GM23248 (cell line): Measurements from ENCODE around the gene SCN7A.
"Not testable (repeated sequence)": the region's sequence is repeated elsewhere in the genome, so short reads cannot be mapped to it uniquely, and the experiment has no call there.

ENCODE experiments used
- EZH2 ChIP-seq: fragments of 200-600 bp; sonication (generic); IDR thresholded peaks from 2 replicates; pipeline ENCODE4 v1.6.1; 2018; ENCODE audit warnings: antibody characterized with exemption, mild to moderate bottlenecking; ENCODE audit not compliant: insufficient read depth, poor library complexity, severe bottlenecking
- EZH2phosphoT487 ChIP-seq: fragments of 200-600 bp; sonication (generic); IDR thresholded peaks from 2 replicates; pipeline ENCODE4 v1.6.1; 2018; ENCODE audit warnings: antibody characterized with exemption, moderate library complexity, mild to moderate bottlenecking, low read depth; ENCODE audit not compliant: insufficient read depth

GRCh38 chr2:166357950-166358321 is 136.1 kb downstream of the SCN7A start:
- TF ChIP-seq EZH2, EZH2phosphoT487: not testable (repeated sequence)
